ENCODE measurements around the gene SCAMP3. TPM values are rescaled to one million over a fixed set of nuclear protein-coding genes. Genes with fewer than 3 reads are reported as not detected.

SCAMP3 gene
- total RNA-seq, 1 experiment from 2014 or later = 80.6 TPM

DNA sequence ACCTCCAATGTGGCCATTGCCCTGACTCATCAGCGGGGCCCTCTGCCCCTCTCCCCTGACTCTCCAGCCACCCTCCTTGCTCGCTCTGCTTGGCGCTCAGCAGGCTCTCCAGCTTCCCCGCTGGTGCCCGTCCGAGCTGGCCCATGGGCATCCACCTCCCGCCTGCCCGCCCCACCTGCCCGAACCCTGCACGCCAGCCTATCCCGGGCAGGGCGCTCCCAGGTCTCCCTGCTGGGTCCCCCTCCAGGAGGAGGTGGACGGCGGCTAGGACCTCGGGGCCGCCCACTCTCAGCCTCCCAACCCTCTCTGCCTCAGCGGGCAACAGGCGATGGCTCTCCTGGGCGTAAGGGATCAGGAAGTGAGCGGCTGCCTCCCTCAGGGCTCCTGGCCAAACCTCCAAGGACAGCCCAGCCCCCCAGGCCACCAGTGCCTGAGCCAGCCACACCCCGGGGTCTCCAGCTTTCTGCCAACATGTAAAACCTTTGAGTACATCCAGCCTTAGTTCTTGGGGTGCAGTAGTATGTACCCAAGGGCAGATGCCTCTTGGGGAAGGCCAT is 25.9 kb upstream of the SCAMP3 start:
- H3K4me3 Mint-ChIP-seq (ENCODE audit: unreplicated experiment) = no peak overlapping the region
- DNase-seq (ENCODE audit: unreplicated experiment) = no peak
- CTCF ChIA-PET = interaction anchor here (0.6 to 1.1 kb wide), 4 partner anchors 12 to 1694 kb away, joined by 3 to 4 read pairs (median 3); no protein-coding TSS in a partner anchor
- BruUV-seq (replicated peaks) = no TSS peak
- POLR2A ChIA-PET = interaction anchor here (0.8 to 1.1 kb wide), 2 partner anchors 16 to 20 kb away, joined by 3 read pairs; no protein-coding TSS in a partner anchor
- no peaks in the 10 kb centered on the region for H3K9me3 Mint-ChIP-seq (ENCODE audit: unreplicated experiment)
- peaks cover 9% of the 10 kb centered on the region for H3K27me3 Mint-ChIP-seq (ENCODE audit: insufficient read depth, unreplicated experiment)
- no peak overlapping the region for H3K27ac Mint-ChIP-seq (ENCODE audit: low read depth, unreplicated experiment)
- intact Hi-C loops (cut with micrococcal nuclease) = no loop called here
- H3K4me1 Mint-ChIP-seq (ENCODE audit: insufficient read depth, unreplicated experiment) = no peaks in the 10 kb centered on the region
- no peaks in the 10 kb centered on the region for H3K36me3 Mint-ChIP-seq (ENCODE audit: insufficient read depth, unreplicated experiment)
- TF ChIP-seq CTCF (IDR thresholded peaks at IDR 0.05; ENCODE audit: unreplicated experiment) = no peak

- ChIA-PET POLR2A (interaction anchor here (0.6 to 1.1 kb wide), 3 partner anchors 13 to 303 kb away, joined by 3 read pairs; partner anchors contain the start of genes CLK2 and FDPS), CTCF (interaction anchor here (1.1 to 2.2 kb wide), 2 partner anchors 36 to 39 kb away, joined by 3 to 10 read pairs; no protein-coding TSS in a partner anchor)
- intact Hi-C loops (cut with micrococcal nuclease) = no loop called here
- BruUV-seq (replicated peaks) = no TSS peak
- H3K4me1 Mint-ChIP-seq (ENCODE audit: insufficient read depth, unreplicated experiment) = no peaks in the 10 kb centered on the region
- TF ChIP-seq CTCF (IDR thresholded peaks at IDR 0.05; ENCODE audit: unreplicated experiment) = no peak
- no peaks in the 10 kb centered on the region for H3K9me3 Mint-ChIP-seq (ENCODE audit: unreplicated experiment)
- H3K36me3 Mint-ChIP-seq (ENCODE audit: insufficient read depth, unreplicated experiment) = no peaks in the 10 kb centered on the region
- H3K4me3 Mint-ChIP-seq (ENCODE audit: unreplicated experiment) = no peak overlapping the region
- peaks cover 4% of the 10 kb centered on the region for H3K27me3 Mint-ChIP-seq (ENCODE audit: insufficient read depth, unreplicated experiment)
- no peak for DNase-seq (ENCODE audit: unreplicated experiment)
- H3K27ac Mint-ChIP-seq (ENCODE audit: low read depth, unreplicated experiment) = no peak overlapping the region
Observed at GRCh38 chr1:155286544-155286943, 24.4 kb upstream of the SCAMP3 start.

- no peak for DNase-seq (ENCODE audit: unreplicated experiment)
- no peak for TF ChIP-seq CTCF (IDR thresholded peaks at IDR 0.05; ENCODE audit: unreplicated experiment)
- no TSS peak for BruUV-seq (replicated peaks)
- Mint-ChIP-seq H3K4me3 (ENCODE audit: unreplicated experiment) (no peak overlapping the region), H3K27me3 (ENCODE audit: insufficient read depth, unreplicated experiment) (no peaks in the 10 kb centered on the region), H3K4me1 (ENCODE audit: insufficient read depth, unreplicated experiment) (no peaks in the 10 kb centered on the region), H3K36me3 (ENCODE audit: insufficient read depth, unreplicated experiment) (no peaks in the 10 kb centered on the region), H3K27ac (ENCODE audit: low read depth, unreplicated experiment) (no peak overlapping the region), H3K9me3 (ENCODE audit: unreplicated experiment) (no peaks in the 10 kb centered on the region)
- POLR2A ChIA-PET = interaction anchor here (0.6 to 1.1 kb wide), 2 partner anchors 12 to 180 kb away, joined by 3 read pairs; partner anchors contain the start of gene CLK2
- CTCF ChIA-PET = interaction anchor here (0.6 to 2.2 kb wide), 4 partner anchors 12 to 38 kb away, joined by 3 to 10 read pairs (median 4); no protein-coding TSS in a partner anchor
- intact Hi-C loops (cut with micrococcal nuclease) = no loop called here
Observed at GRCh38 chr1:155285631-155286044, 23.5 kb upstream of the SCAMP3 start.

DNA sequence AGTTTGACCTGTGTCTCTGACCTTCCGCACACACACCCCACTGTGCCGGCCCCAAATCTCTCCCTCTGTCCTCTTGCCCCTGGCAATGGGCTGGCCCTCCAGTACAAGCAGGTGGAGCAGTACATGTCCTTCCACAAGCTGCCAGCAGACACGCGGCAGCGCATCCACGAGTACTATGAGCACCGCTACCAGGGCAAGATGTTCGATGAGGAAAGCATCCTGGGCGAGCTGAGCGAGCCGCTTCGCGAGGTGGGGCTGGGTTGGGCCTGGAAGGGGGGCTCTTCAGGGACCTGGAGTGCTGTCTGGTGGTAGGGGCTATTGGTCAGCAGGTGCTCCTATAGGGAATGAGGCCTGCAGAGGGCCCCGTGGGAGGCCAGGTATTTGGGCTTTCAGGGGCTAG is 22.9 kb upstream of the SCAMP3 start:
- CTCF ChIA-PET = interaction anchor here (0.6 to 2.2 kb wide), 2 partner anchors 27 to 34 kb away, joined by 3 to 10 read pairs; no protein-coding TSS in a partner anchor
- no peak for DNase-seq (ENCODE audit: unreplicated experiment)
- POLR2A ChIA-PET = interaction anchor here (0.6 kb wide), 1 partner anchor 107 kb away, joined by 3 read pairs; no protein-coding TSS in a partner anchor
- no peak overlapping the region for H3K27ac Mint-ChIP-seq (ENCODE audit: low read depth, unreplicated experiment)
- H3K4me3 Mint-ChIP-seq (ENCODE audit: unreplicated experiment) = no peak overlapping the region
- H3K27me3 Mint-ChIP-seq (ENCODE audit: insufficient read depth, unreplicated experiment) = no peaks in the 10 kb centered on the region
- no peak for TF ChIP-seq CTCF (IDR thresholded peaks at IDR 0.05; ENCODE audit: unreplicated experiment)
- no peaks in the 10 kb centered on the region for H3K9me3 Mint-ChIP-seq (ENCODE audit: unreplicated experiment)
- H3K36me3 Mint-ChIP-seq (ENCODE audit: insufficient read depth, unreplicated experiment) = no peaks in the 10 kb centered on the region
- BruUV-seq (replicated peaks) = no TSS peak
- H3K4me1 Mint-ChIP-seq (ENCODE audit: insufficient read depth, unreplicated experiment) = no peaks in the 10 kb centered on the region
- intact Hi-C loops (cut with micrococcal nuclease) = no loop called here
